ENCODE measurements around the gene IFNB1.

- TF ChIP-seq CTCF (IDR thresholded peaks at IDR 0.05) (no peak), POLR2A (IDR thresholded peaks at IDR 0.05) (no peak), POLR2AphosphoS5 (IDR thresholded peaks at IDR 0.05) (no peak)
These were observed 46.5 kb downstream of the IFNB1 start, which contains the start of gene HACD4 for GRCh38 chr9:21031091-21031807.
